Endothelial cell of umbilical vein (primary cell): ENCODE measurements around the gene FLT3. TPM values are rescaled to one million over a fixed set of nuclear protein-coding genes. Genes with fewer than 3 reads are reported as not detected.

ENCODE experiments used
- BruUV-seq: library from RNA; stranded (reverse); fragments of 400-500 nt; replicated peaks from 2 replicates; lab custom pipeline; 2021; lab: Mats Ljungman, UMichigan
- CTCF ChIA-PET: fragments of 300-600, 350-600 bp; sonication (Branson Sonifier 250); formaldehyde crosslinking; loops from one replicate; lab custom pipeline; 2021; ENCODE audit warnings: antibody characterized with exemption, inconsistent platforms; lab: Charles Lee
- POLR2A ChIA-PET: fragments of 300-600, 350-600 bp; sonication (Branson Sonifier 250); formaldehyde crosslinking; loops from one replicate; lab custom pipeline; 2021; ENCODE audit warnings: antibody characterized with exemption, inconsistent platforms; lab: Charles Lee
- DNase-seq: peaks from one replicate; pipeline ENCODE4 v3.0.0-alpha.2; 2011; ENCODE audit warnings: low read depth, low spot score
- FAIRE-seq: peaks from 2 replicates; lab custom pipeline; 2011; peaks lifted over from hg19 to GRCh38; lab: Jason Lieb, UNC
- H2AFZ ChIP-seq: 2 replicates; pipeline ENCODE4 v1.6.0; 2012; ENCODE audit warnings: low read depth, low read length, control low read depth, inconsistent platforms
- H3K27ac ChIP-seq: 2 replicates; pipeline ENCODE4 v1.5.1; 2011; ENCODE audit warnings: low read depth, mild to moderate bottlenecking, control low read depth, low read length, moderate library complexity; ENCODE audit not compliant: insufficient read depth
- H3K27me3 ChIP-seq, 2 experiments: 2 replicates each; pipeline versions ENCODE4 v1.6.0 to v1.6.1; 2011; ENCODE audit warnings: low read length in 2 of 2, mixed read lengths in 1 of 2; ENCODE audit not compliant: control insufficient read depth in 2 of 2, insufficient read depth in 2 of 2
- H3K36me3 ChIP-seq, 2 experiments: 2 replicates in 1 of 2; 3 replicates in 1 of 2; pipeline ENCODE4 v1.5.1; 2011; ENCODE audit warnings: low read length in 2 of 2, mild to moderate bottlenecking in 1 of 2, moderate library complexity in 1 of 2; ENCODE audit not compliant: control insufficient read depth in 2 of 2, insufficient read depth in 2 of 2; ENCODE audit errors: extremely low read depth in 1 of 2
- H3K4me1 ChIP-seq: 3 replicates; pipeline ENCODE4 v1.5.1; 2011; ENCODE audit warnings: mild to moderate bottlenecking, low read length; ENCODE audit not compliant: control insufficient read depth, insufficient read depth; ENCODE audit errors: extremely low read depth
- H3K4me2 ChIP-seq: 2 replicates; pipeline ENCODE4 v1.6.1; 2011; ENCODE audit warnings: low read length, control low read depth, mixed read lengths; ENCODE audit not compliant: insufficient read depth
- H3K4me3 ChIP-seq, 3 experiments: fragments of 200-600 bp in 1 of 3; sonication (generic), shearing (Covaris generic) in 1 of 3; replicated peaks in 1 of 3; 2 replicates each; pipeline ENCODE4 v1.5.1; 2011 to 2016; ENCODE audit warnings: control low read depth in 3 of 3, low read length in 3 of 3, mild to moderate bottlenecking in 2 of 3, inconsistent platforms in 1 of 3, low read depth in 1 of 3, moderate library complexity in 1 of 3; ENCODE audit not compliant: insufficient read depth in 1 of 3
- H3K79me2 ChIP-seq: 2 replicates; pipeline ENCODE4 v1.6.0; 2012; ENCODE audit warnings: low read length, inconsistent platforms; ENCODE audit not compliant: control insufficient read depth, insufficient read depth
- H3K9ac ChIP-seq: replicated peaks from 2 replicates; pipeline ENCODE3; 2011; ENCODE audit warnings: low read length, control low read depth; ENCODE audit not compliant: insufficient read depth; ENCODE audit errors: extremely low read depth
- H3K9me1 ChIP-seq: replicated peaks from 3 replicates; pipeline ENCODE4 v1.6.0; 2011; ENCODE audit warnings: mild to moderate bottlenecking, low read length; ENCODE audit not compliant: control insufficient read depth, insufficient read depth; ENCODE audit errors: extremely low read depth
- H3K9me3 ChIP-seq: replicated peaks from 2 replicates; pipeline ENCODE4 v1.5.1; 2012; ENCODE audit warnings: low read length, inconsistent platforms; ENCODE audit not compliant: control insufficient read depth, insufficient read depth
- H4K20me1 ChIP-seq: replicated peaks from 2 replicates; pipeline ENCODE3; 2011; ENCODE audit warnings: mild to moderate bottlenecking, low read length; ENCODE audit not compliant: control insufficient read depth, insufficient read depth; ENCODE audit errors: extremely low read depth
- CTCF ChIP-seq, 2 donors: IDR thresholded peaks; 1 replicate in 1 of 2; 2 replicates in 1 of 2; pipeline ENCODE4 v1.5.1; 2011; ENCODE audit warnings: low read length in 2 of 2, mild to moderate bottlenecking in 2 of 2, moderate library complexity in 2 of 2, control low read depth in 1 of 2, inconsistent platforms in 1 of 2, low read depth in 1 of 2; ENCODE audit not compliant: insufficient read depth in 1 of 2; ENCODE audit errors: extremely low read depth in 1 of 2
- EZH2 ChIP-seq: IDR thresholded peaks from 2 replicates; pipeline ENCODE4 v1.6.1; 2012; ENCODE audit warnings: borderline replicate concordance, low read depth, mild to moderate bottlenecking, moderate library complexity, low read length, inconsistent platforms; ENCODE audit not compliant: severe bottlenecking
- JUN ChIP-seq: IDR thresholded peaks from 2 replicates; pipeline ENCODE4 v1.6.1; 2011; ENCODE audit warnings: borderline replicate concordance, low read depth; ENCODE audit not compliant: insufficient read length, insufficient read depth
- MAX ChIP-seq: IDR thresholded peaks from 2 replicates; pipeline ENCODE4 v1.6.1; 2011; ENCODE audit not compliant: insufficient read depth, insufficient read length
- POLR2A ChIP-seq: IDR thresholded peaks from 2 replicates; pipeline ENCODE4 v1.6.1; 2012; ENCODE audit warnings: low read depth, mild to moderate bottlenecking, control low read depth, low read length
- dilution Hi-C: fragments of 300-500 bp; cut with MboI; formaldehyde crosslinking; loops from one replicate; pipeline ENCODE4 v1.15.0; 2019; ENCODE audit warnings: low sequenced_read_pairs; ENCODE audit not compliant: extremely low pct_ligation_motif_present
- intact Hi-C: fragments of 100-400 bp; cut with micrococcal nuclease; formaldehyde crosslinking; loops from one replicate; pipeline ENCODE4 v1.10.0; 2022
- polyA plus RNA-seq, 4 experiments: library from polyadenylated mRNA; depleted of rRNA in 3 of 4; stranded (reverse) in 3 of 4; unstranded in 1 of 4; fragments of >200 nt; gene quantifications; 2 replicates each; pipeline versions ENCODE4 v1.2.1 to v1.2.3, GENCODE V29; 2011 to 2012; ENCODE audit warnings: missing spikeins in 1 of 4
- total RNA-seq: library from RNA; stranded (reverse); gene quantifications from 2 replicates; pipeline ENCODE4 v1.2.3, GENCODE V29; 2021

Gene FLT3
- total and polyA plus RNA-seq, 2 donors (not counting 3 experiments of a cell fraction or from before 2014, with no cell fraction given) = 0.03 TPM; not detected in 1

GRCh38 chr13:28058866-28059613 lies 41.3 kb downstream of the FLT3 start:
- Histone ChIP-seq H3K27ac (no peak overlapping the region), H3K9me3 (no peaks in the 10 kb centered on the region), H3K79me2 (no peaks in the 10 kb centered on the region), H2AFZ (no peak overlapping the region), H3K9ac (no peak overlapping the region), H3K9me1 (no peaks in the 10 kb centered on the region), H4K20me1 (no peaks in the 10 kb centered on the region), H3K4me2 (no peak overlapping the region), H3K27me3 (peaks cover 7 to 9% of the 10 kb centered on the region in 2 experiments), H3K4me3 (no peak overlapping the region), H3K4me1 (no peaks in the 10 kb centered on the region), H3K36me3 (no peaks in the 10 kb centered on the region)
- intact Hi-C loops = loop anchor here (1.0 to 5.0 kb wide), 2 partner anchors 577 to 738 kb away; no protein-coding TSS in a partner anchor
- TF ChIP-seq POLR2A (no peak), CTCF (IDR thresholded peaks at IDR 0.05; ENCODE audit: extremely low read depth in 1 of 2, insufficient read depth in 1 of 2, low read depth in 1 of 2, low read length in 2 of 2) (peak; percentile 40 to 44), JUN (no peak), MAX (no peak), EZH2 (no peak)
- peak; percentile 52 for FAIRE-seq
- peak; percentile 46 for DNase-seq
- ChIA-PET CTCF (interaction anchor here (0.6 to 2.0 kb wide), 14 partner anchors 9 to 1310 kb away, joined by 3 to 30 read pairs (median 4); partner anchors contain the start of gene POMP), POLR2A (no interaction called here)
- BruUV-seq = no TSS peak
- dilution Hi-C loops = no loop called here
